ENCODE measurements around the gene OR2Z1. TPM values are rescaled to one million over a fixed set of nuclear protein-coding genes. Genes with fewer than 3 reads are reported as not detected.

The OR2Z1 gene, protein sequence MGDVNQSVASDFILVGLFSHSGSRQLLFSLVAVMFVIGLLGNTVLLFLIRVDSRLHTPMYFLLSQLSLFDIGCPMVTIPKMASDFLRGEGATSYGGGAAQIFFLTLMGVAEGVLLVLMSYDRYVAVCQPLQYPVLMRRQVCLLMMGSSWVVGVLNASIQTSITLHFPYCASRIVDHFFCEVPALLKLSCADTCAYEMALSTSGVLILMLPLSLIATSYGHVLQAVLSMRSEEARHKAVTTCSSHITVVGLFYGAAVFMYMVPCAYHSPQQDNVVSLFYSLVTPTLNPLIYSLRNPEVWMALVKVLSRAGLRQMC
- total RNA-seq = not detected
- long read RNA-seq = 0 reads

GRCh38 chr19:8721334-8721733 lies at the start of gene OR2Z1:
Gene OR2Z1 (plus strand): TSS chr19:8721634. CDS start chr19:8731029, 9,395 bp downstream.
- intact Hi-C loops (cut with DNase I) = no loop called here
- DNase-seq (ENCODE audit: missing footprints) (no peak), ATAC-seq (no peak)

DNA sequence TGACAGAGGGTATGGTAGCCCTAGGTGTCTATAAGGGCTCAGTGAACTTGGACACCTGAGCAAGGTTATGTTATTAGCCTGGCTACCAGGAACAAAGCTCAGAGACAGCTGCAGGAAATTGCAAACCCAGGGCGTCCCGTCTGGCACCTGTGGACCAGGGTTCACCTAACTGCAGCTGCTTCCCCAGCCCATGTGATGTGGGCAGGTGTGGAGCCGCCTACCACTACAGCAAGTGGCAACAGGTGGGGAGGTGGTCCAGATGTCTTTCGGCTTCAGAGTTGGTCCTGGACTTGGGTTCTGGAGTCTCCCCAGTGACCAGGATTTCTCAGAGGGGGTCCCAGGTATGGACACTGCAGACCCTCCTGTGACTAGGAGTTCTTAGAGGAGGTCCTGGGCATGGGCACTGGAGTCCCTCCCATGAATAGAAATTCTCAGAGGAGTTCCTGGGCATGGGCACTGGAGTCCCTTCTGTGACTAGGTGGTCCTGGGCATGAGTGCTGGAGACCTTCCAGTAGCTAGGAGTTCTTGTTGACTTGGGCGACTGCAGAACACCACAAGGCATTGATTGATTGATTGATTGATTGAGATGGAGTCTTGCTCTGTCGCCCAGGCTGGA lies 48.0 kb upstream of the OR2Z1 start:
- ATAC-seq (no peak), DNase-seq (ENCODE audit: missing footprints) (no peak)

GRCh38 chr19:8675066-8675465 lies 46.4 kb upstream of the OR2Z1 start:
- DNase-seq (ENCODE audit: missing footprints) (no peak), ATAC-seq (no peak)
- intact Hi-C loops (cut with DNase I) = no loop called here

More for the DNA sequence above, 48.0 kb upstream of the OR2Z1 start:
- intact Hi-C loops (cut with DNase I) = no loop called here

DNA sequence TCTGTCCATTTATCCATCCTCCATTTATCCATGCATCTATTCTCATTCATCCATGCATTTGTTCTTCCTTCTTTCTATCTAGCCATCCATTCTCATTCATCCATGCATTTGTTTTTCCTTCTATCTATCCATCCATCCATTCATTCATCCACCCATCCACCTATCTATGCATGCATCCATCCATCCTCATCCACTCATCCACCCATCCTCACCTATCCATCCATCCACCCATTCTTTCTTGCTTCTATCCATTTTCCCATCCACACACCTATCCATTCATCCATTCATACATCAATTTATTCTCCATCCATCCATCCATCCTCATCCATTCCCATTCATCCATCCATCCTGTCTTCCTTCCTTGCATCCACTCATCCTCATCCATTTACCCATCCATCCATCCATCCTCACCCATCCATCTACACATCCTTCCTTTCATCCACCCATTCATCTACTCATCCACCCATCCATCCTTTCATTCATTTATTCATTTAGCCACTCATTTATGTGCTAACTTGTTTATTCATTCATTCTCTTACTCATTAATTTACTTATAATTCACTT lies 43.1 kb upstream of the OR2Z1 start:
- intact Hi-C loops (cut with DNase I) = no loop called here
- ATAC-seq = no peak
- no peak for DNase-seq (ENCODE audit: missing footprints)

DNA sequence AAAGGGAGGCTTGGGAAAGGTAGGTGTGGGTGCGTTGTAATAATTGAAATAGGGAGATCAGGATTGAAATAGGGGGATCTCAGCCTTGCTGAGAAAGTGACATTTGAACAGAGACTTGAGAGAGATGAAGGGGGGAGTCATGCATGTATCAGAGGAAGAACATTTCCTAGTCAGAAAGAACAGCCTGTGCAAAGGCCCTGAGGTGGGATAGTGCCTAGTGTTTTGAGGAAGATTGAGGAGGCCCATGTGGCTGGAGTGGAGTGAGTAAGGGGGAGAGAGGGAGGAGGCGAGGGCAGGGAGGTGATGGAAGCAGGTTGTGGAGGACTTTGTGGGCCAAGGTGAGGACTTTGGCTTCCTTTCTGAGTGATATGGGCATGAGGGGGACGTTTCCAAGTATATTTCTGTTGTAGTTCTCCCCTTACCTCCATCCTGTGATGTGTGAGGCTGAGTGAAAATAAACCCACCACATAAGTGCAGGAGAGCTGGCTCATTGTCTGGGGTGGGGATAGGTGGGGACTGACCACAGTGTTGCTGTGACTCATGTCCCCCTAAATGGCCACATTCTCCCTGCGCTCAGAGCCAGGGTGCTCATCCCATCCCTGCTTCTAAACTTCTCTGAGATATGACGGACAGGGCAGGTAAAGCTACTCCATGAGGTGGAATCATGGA lies 40.6 kb upstream of the OR2Z1 start:
- intact Hi-C loops (cut with DNase I) = no loop called here
- ATAC-seq (no peak), DNase-seq (ENCODE audit: missing footprints) (no peak)

- intact Hi-C loops (cut with DNase I) = no loop called here
- no peak for ATAC-seq
- no peak for DNase-seq (ENCODE audit: missing footprints)
These were observed 39.9 kb upstream of the OR2Z1 start for GRCh38 chr19:8681345-8682029.

- intact Hi-C loops (cut with DNase I) = no loop called here
- DNase-seq (ENCODE audit: missing footprints) = no peak
- no peak for ATAC-seq
These were observed 39.0 kb upstream of the OR2Z1 start for GRCh38 chr19:8682472-8682871.

- no peak for DNase-seq (ENCODE audit: missing footprints)
- intact Hi-C loops (cut with DNase I) = no loop called here
- ATAC-seq = no peak
These were observed 38.5 kb upstream of the OR2Z1 start for GRCh38 chr19:8682931-8683330.

DNA sequence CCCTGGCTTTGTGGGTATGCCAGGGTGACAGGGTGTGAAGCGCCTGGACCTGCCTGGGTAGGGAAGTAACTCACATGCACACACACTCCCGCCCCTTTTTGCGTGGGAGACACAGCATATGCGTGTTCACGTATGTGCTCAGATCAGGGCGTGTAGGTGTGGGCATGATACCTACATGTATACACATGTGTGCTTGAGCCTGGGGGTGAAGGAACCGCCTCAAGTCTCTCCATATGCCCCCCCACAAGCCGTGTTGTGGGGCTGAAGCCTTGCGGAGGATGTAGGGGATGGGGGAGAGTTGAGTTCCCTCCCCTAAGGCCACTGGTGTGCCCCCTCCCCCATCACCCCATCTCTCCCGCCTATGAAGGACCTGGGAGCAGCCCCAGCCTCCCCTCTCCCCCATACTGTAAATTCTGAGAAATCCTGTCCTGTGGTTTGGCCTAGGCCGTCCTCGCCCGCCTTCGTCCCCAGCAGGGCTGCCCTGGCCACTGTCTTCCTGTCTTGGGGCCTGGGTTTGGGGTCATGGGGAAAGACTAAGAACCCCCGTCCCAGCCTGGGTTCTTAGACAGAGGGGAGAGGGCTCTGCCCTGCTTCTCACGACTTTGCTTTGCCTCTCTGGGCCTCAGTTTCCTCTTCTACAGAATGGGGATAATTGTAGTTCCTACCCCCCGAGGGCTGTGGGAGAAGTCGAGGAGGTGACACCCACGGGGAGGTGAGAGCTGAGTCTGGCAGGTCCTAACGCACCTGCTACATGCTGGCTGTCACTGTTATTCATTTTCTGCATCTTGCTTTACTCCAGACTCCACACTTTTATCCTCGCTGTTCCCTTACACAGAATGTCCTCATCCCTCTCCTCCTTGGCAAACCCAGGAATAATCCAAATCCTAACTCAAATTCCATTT lies 37.2 kb upstream of the OR2Z1 start:
- ATAC-seq (no peak), DNase-seq (ENCODE audit: missing footprints) (no peak)
- intact Hi-C loops (cut with DNase I) = no loop called here

- intact Hi-C loops (cut with DNase I) = no loop called here
- DNase-seq (ENCODE audit: missing footprints) (no peak), ATAC-seq (no peak)
These were observed 34.9 kb upstream of the OR2Z1 start for GRCh38 chr19:8686549-8686948.

- DNase-seq (ENCODE audit: missing footprints) (no peak), ATAC-seq (no peak)
- intact Hi-C loops (cut with DNase I) = no loop called here
These were observed 32.5 kb upstream of the OR2Z1 start for GRCh38 chr19:8688930-8689329.

DNA sequence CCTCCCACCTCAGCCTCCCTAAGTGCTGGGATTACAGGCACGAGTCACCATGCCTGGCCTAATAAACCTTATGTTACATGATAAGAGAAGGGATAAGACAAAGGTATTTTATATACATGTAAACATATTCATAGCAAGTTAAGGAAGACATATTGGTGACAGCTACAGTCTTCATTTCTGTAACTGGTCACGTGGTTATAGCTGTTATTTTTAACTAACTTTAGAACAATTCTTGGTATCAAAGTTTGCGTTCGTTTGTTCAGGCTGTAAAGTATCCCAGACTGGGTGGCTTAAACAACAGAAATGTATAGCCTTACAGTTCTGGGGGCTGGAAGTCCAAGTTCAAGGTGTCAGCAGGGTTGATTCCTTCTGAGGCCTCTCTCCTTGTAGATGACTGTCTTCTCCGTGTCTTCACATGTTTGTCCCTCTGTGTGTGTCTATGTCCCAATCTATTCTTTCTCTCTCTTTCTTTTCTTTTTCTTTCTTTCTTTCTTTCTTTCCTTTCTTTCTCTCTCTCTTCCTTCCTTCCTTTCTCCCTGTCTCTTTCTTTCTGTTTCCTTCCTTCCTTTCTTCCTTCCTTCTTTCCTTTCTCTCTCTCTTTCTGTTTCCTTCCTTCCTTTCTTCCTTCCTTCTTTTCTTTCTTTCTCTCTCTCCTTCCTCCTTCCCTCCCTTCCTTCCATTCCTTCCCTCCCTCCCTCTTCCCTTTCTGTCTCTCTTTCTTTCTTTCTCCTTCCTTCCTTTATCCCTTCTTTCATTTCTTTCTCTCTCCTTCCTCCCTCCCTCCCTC lies 30.5 kb upstream of the OR2Z1 start:
- no peak for ATAC-seq

GRCh38 chr19:8695501-8695900 lies 25.9 kb upstream of the OR2Z1 start:
- intact Hi-C loops (cut with DNase I) = no loop called here
- ATAC-seq (no peak), DNase-seq (ENCODE audit: missing footprints) (no peak)

More for the DNA sequence above, 30.5 kb upstream of the OR2Z1 start:
- no peak for DNase-seq (ENCODE audit: missing footprints)
- intact Hi-C loops (cut with DNase I) = no loop called here

DNA sequence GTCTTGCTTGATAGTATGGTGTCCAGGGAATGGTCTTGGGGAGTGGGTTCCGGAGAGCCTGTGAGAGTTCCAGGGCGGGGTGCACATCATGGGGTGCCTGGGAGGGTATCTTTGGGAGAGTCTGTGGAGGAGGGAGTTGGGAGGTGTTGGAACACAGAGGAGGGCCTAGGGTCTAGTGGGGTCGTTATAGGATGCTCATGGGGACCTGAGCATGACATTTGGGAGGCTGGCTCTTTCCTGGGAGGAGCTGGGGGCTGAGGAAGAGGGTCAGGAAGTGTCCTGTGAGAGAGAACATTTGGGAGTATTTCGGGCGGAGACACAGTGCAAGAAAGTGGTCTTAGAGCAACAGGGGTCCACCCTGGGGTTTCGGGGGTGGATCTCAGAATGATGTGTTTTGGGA lies 25.5 kb upstream of the OR2Z1 start:
- DNase-seq (ENCODE audit: missing footprints) (no peak), ATAC-seq (no peak)
- intact Hi-C loops (cut with DNase I) = no loop called here

DNA sequence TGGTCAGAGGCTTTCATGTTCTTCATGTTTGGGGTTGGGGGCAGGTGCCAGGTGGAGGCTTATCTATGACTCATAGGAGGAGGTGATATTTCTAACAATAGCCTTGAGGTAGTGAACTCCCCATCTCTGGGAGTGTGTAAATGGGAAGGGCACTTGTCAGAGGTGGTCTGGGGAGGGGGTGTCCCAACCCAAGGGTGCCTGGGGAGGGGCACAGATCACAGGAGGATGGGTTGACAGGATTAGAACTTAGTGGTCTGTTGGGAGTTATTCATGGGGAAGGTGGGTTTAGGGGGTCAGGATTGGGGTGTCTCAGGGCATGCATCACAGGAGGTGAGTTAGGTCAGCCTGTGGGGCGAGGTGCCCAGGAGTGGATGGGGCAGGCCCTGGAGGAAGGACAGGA lies 24.4 kb upstream of the OR2Z1 start:
- ATAC-seq (no peak), DNase-seq (ENCODE audit: missing footprints) (no peak)
- intact Hi-C loops (cut with DNase I) = no loop called here

DNA sequence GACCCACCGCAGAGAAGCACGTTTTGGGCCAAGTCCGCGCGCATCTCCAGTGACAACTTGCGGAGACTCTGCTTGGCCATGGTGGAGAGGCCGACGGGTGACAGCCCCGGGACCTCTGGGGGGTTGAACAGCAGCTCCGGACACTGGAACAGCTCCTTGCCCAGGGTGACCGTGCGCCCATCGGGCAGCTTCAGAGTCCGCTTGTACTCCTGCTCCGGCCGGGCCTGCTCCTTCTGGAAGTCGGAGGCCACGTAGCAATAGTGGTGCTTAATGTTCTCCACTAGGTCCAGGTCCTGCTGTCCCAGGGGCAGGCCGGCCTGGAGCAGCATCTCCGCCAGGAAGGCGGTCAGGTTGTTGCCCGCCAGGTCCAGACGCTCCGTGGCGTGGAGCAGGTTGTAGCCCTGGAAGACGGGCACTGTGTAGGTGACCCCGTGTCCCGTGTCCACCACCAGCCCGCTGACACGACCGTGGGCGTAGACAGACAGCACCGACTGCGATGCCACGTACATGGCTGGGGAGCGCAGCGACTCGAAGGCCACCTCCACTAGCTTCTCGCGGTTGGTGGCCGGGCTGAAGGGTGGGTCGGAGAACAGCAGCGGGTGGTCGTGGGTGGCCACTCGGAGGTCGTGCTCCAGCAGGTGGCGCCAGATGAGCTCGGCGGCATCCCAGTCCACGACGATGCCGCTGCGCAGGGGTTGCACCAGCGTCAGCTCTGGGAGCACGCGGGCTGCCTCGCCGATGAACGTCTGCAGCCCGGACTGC lies 23.6 kb upstream of the OR2Z1 start:
- intact Hi-C loops (cut with DNase I) = no loop called here
- no peak for DNase-seq (ENCODE audit: missing footprints)
- ATAC-seq = no peak
